Measurements from ENCODE around the gene DCBLD1.

GRCh38 chr6:117555262-117555849, 72.9 kb downstream of the DCBLD1 start:
- TF ChIP-seq YY1 (IDR thresholded peaks at IDR 0.05) (no peak), JUND (IDR thresholded peaks at IDR 0.05) (no peak), EGR1 (IDR thresholded peaks at IDR 0.05; ENCODE audit: low read depth in 2 of 2) (no peak), FOXA1 (IDR thresholded peaks at IDR 0.05) (no peak), GABPA (IDR thresholded peaks at IDR 0.05 in 1 of 2, conservative IDR thresholded peaks at IDR 0.05 in 1 of 2) (no peak), SP1 (IDR thresholded peaks at IDR 0.05) (no peak), RAD21 (IDR thresholded peaks at IDR 0.05) (no peak)
- TF ChIP-seq, protein P1, sequence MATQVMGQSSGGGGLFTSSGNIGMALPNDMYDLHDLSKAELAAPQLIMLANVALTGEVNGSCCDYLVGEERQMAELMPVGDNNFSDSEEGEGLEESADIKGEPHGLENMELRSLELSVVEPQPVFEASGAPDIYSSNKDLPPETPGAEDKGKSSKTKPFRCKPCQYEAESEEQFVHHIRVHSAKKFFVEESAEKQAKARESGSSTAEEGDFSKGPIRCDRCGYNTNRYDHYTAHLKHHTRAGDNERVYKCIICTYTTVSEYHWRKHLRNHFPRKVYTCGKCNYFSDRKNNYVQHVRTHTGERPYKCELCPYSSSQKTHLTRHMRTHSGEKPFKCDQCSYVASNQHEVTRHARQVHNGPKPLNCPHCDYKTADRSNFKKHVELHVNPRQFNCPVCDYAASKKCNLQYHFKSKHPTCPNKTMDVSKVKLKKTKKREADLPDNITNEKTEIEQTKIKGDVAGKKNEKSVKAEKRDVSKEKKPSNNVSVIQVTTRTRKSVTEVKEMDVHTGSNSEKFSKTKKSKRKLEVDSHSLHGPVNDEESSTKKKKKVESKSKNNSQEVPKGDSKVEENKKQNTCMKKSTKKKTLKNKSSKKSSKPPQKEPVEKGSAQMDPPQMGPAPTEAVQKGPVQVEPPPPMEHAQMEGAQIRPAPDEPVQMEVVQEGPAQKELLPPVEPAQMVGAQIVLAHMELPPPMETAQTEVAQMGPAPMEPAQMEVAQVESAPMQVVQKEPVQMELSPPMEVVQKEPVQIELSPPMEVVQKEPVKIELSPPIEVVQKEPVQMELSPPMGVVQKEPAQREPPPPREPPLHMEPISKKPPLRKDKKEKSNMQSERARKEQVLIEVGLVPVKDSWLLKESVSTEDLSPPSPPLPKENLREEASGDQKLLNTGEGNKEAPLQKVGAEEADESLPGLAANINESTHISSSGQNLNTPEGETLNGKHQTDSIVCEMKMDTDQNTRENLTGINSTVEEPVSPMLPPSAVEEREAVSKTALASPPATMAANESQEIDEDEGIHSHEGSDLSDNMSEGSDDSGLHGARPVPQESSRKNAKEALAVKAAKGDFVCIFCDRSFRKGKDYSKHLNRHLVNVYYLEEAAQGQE (IDR thresholded peaks at IDR 0.05) = no peak
- TF ChIP-seq, protein P2, sequence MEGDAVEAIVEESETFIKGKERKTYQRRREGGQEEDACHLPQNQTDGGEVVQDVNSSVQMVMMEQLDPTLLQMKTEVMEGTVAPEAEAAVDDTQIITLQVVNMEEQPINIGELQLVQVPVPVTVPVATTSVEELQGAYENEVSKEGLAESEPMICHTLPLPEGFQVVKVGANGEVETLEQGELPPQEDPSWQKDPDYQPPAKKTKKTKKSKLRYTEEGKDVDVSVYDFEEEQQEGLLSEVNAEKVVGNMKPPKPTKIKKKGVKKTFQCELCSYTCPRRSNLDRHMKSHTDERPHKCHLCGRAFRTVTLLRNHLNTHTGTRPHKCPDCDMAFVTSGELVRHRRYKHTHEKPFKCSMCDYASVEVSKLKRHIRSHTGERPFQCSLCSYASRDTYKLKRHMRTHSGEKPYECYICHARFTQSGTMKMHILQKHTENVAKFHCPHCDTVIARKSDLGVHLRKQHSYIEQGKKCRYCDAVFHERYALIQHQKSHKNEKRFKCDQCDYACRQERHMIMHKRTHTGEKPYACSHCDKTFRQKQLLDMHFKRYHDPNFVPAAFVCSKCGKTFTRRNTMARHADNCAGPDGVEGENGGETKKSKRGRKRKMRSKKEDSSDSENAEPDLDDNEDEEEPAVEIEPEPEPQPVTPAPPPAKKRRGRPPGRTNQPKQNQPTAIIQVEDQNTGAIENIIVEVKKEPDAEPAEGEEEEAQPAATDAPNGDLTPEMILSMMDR (IDR thresholded peaks at IDR 0.05; ENCODE audit: low read depth, low read length, missing input control) = no peak

All from liver (tissue), 3 donors.